HepG2 (cell line): ENCODE data around the gene TOLLIP. TPM values are rescaled to one million over a fixed set of nuclear protein-coding genes. Genes with fewer than 3 reads are reported as not detected.
A peak's percentile ranks its signal among the peaks of the same experiment; 100 is the strongest.

Experiments
- CSRNP1 ChIP-seq: sonication (generic); formaldehyde crosslinking; IDR thresholded peaks from 2 replicates; pipeline ENCODE4 v1.8.1; 2023; ENCODE audit warnings: mild to moderate bottlenecking, missing genetic modification reagents
- FIP1L1 ChIP-seq: fragments of 200-400 bp; formaldehyde crosslinking; IDR thresholded peaks from 2 replicates; pipeline ENCODE4 v1.6.1; 2018; ENCODE audit warnings: low read depth, mild to moderate bottlenecking, low read length, moderate library complexity, borderline replicate concordance; ENCODE audit not compliant: insufficient read depth
- GATAD1 ChIP-seq: IDR thresholded peaks from 2 replicates; pipeline ENCODE4 v1.6.1; 2016; ENCODE audit warnings: missing genetic modification reagents, missing compliant biosample characterization
- NPAS2 ChIP-seq: sonication (generic); formaldehyde crosslinking; IDR thresholded peaks from 2 replicates; pipeline ENCODE4 v1.8.0; 2022; ENCODE audit warnings: mild to moderate bottlenecking, missing genetic modification reagents, borderline replicate concordance
- PHF8 ChIP-seq: sonication (generic); formaldehyde crosslinking; IDR thresholded peaks from 2 replicates; pipeline ENCODE4 v1.5.0; 2020; ENCODE audit warnings: missing genetic modification reagents
- RXRB ChIP-seq: IDR thresholded peaks from 2 replicates; pipeline ENCODE4 v1.6.1; 2016; ENCODE audit warnings: borderline replicate concordance, missing genetic modification reagents, missing compliant biosample characterization
- SOX13 ChIP-seq, 3 experiments: fragments of 450-650 bp in 1 of 3; sonication (generic) in 1 of 3; formaldehyde crosslinking in 1 of 3; IDR thresholded peaks in 2 of 3; conservative IDR thresholded peaks in 1 of 3; 2 replicates each; pipeline versions ENCODE4 v1.5.0 to v1.6.1; 2016 to 2020; ENCODE audit warnings: antibody characterized with exemption in 1 of 3, mild to moderate bottlenecking in 1 of 3, missing compliant biosample characterization in 1 of 3, missing genetic modification reagents in 1 of 3, moderate library complexity in 1 of 3
- STAG1 ChIP-seq: sonication (generic); formaldehyde crosslinking; IDR thresholded peaks from 2 replicates; pipeline ENCODE4 v1.4.0; 2020; ENCODE audit warnings: missing genetic modification reagents
- TFE3 ChIP-seq: IDR thresholded peaks from 2 replicates; pipeline ENCODE4 v1.6.1; 2016
- ZBTB20 ChIP-seq: sonication (generic); formaldehyde crosslinking; IDR thresholded peaks from 2 replicates; pipeline ENCODE4 v1.8.1; 2023; ENCODE audit warnings: missing genetic modification reagents, low read depth, mild to moderate bottlenecking, borderline replicate concordance
- ZNF253 ChIP-seq: sonication (generic); formaldehyde crosslinking; IDR thresholded peaks from 2 replicates; pipeline ENCODE4 v1.8.0; 2022; ENCODE audit warnings: mild to moderate bottlenecking, missing genetic modification reagents, borderline replicate concordance
- ZNF263 ChIP-seq: sonication (generic); formaldehyde crosslinking; IDR thresholded peaks from 2 replicates; pipeline ENCODE4 v1.4.0; 2020; ENCODE audit warnings: missing genetic modification reagents
- ZNF687 ChIP-seq: sonication (generic); formaldehyde crosslinking; IDR thresholded peaks from 2 replicates; pipeline ENCODE4 v1.5.1; 2020; ENCODE audit warnings: mild to moderate bottlenecking, missing genetic modification reagents, moderate library complexity
- ZNF747 ChIP-seq: sonication (generic); formaldehyde crosslinking; IDR thresholded peaks from 2 replicates; pipeline ENCODE4 v1.8.1; 2023; ENCODE audit warnings: missing genetic modification reagents, mild to moderate bottlenecking, borderline replicate concordance
- ZNF782 ChIP-seq: sonication (generic); formaldehyde crosslinking; IDR thresholded peaks from 2 replicates; pipeline ENCODE4 v1.4.0; 2020; ENCODE audit warnings: missing genetic modification reagents, mild to moderate bottlenecking, borderline replicate concordance
- ZNF816 ChIP-seq: sonication (generic); formaldehyde crosslinking; IDR thresholded peaks from 2 replicates; pipeline ENCODE4 v1.8.0; 2022; ENCODE audit warnings: missing genetic modification reagents, mild to moderate bottlenecking, borderline replicate concordance
- polyA plus RNA-seq, 8 experiments: library from polyadenylated mRNA; depleted of rRNA in 3 of 8; stranded (reverse) in 7 of 8; unstranded in 1 of 8; fragments of >200 nt; fragmentation: Illumina TruSeq in 4 of 8; extraction: Trizol in 4 of 8; gene quantifications; 2 replicates each; pipeline versions ENCODE4 v1.2.1 to v1.2.3, GENCODE V29; 2011 to 2016; ENCODE audit warnings: low read depth in 4 of 8, missing spikeins in 1 of 8, mixed read lengths in 1 of 8; ENCODE audit not compliant: insufficient read depth in 1 of 8
- total RNA-seq, 5 experiments: library from RNA; depleted of rRNA; stranded (reverse); fragments of >200 nt; fragmentation: Illumina TruSeq; extraction: Trizol; gene quantifications; 2 replicates each; pipeline ENCODE4 v1.2.3, GENCODE V29; 2016; ENCODE audit warnings: low read depth in 1 of 5

Gene TOLLIP
- total and polyA plus RNA-seq, 2 of the 13 experiments (the other 11 are each of a cell fraction or from before 2014, with no cell fraction given) = 25.9 to 47.5 TPM

- peak; percentile 65 for TF ChIP-seq RXRB (CRISPR knock-in tag)
- TF ChIP-seq CSRNP1 (CRISPR knock-in tag) = no peak
- TF ChIP-seq PHF8 (CRISPR knock-in tag) = 0 out of 2 replicates have a peak, but pooled peaks have one; percentile 18
- no peak for TF ChIP-seq ZNF816
- no peak for TF ChIP-seq FIP1L1
- no peak for TF ChIP-seq ZBTB20 (CRISPR knock-in tag)
- no peak for TF ChIP-seq ZNF263 (CRISPR knock-in tag)
- TF ChIP-seq GATAD1 (CRISPR knock-in tag) = peak; percentile 19; the same call in 1 of the 2 replicates
- TF ChIP-seq SOX13 (IDR thresholded peaks at IDR 0.05) = no peak
- TF ChIP-seq SOX13 (CRISPR knock-in tag; conservative IDR thresholded peaks at IDR 0.05 in 1 of 2, IDR thresholded peaks at IDR 0.05 in 1 of 2) = 0 out of 4 replicates have a peak, but pooled peaks of 1 of the 2 experiments have one; percentile 13
- TF ChIP-seq ZNF687 (CRISPR knock-in tag) = peak; percentile 72
- no peak for TF ChIP-seq NPAS2 (CRISPR knock-in tag)
- TF ChIP-seq TFE3 (CRISPR knock-in tag) = peak; percentile 13; the same call in 1 of the 2 replicates
- 0 out of 2 replicates have a peak, but pooled peaks have one; percentile 39 for TF ChIP-seq ZNF747
- peak; percentile 22; the same call in 1 of the 2 replicates for TF ChIP-seq STAG1 (CRISPR knock-in tag)
- no peak for TF ChIP-seq ZNF782
- TF ChIP-seq ZNF253 = no peak
Measured at GRCh38 chr11:1333091-1333772, 23.8 kb upstream of the TOLLIP start (continued).
